Ovary (tissue), 3 donors: ENCODE results near the gene RNF34.

Experiments used
- CTCF ChIP-seq, 3 donors: fragments of 450-650 bp in 2 of 3; fragments of 200-600 bp in 1 of 3; IDR thresholded peaks; one replicate each; pipeline versions ENCODE4 v1.5.1 to v1.8.0; 2016 to 2022; ENCODE audit warnings: antibody characterized with exemption in 3 of 3, mild to moderate bottlenecking in 1 of 3
- POLR2A ChIP-seq: fragments of 450-650 bp; IDR thresholded peaks from one replicate; pipeline ENCODE4 v1.6.1; 2017; ENCODE audit warnings: antibody characterized with exemption, mild to moderate bottlenecking, moderate library complexity
- donor health status: DM: no; HTN: no; CAD: no.

DNA sequence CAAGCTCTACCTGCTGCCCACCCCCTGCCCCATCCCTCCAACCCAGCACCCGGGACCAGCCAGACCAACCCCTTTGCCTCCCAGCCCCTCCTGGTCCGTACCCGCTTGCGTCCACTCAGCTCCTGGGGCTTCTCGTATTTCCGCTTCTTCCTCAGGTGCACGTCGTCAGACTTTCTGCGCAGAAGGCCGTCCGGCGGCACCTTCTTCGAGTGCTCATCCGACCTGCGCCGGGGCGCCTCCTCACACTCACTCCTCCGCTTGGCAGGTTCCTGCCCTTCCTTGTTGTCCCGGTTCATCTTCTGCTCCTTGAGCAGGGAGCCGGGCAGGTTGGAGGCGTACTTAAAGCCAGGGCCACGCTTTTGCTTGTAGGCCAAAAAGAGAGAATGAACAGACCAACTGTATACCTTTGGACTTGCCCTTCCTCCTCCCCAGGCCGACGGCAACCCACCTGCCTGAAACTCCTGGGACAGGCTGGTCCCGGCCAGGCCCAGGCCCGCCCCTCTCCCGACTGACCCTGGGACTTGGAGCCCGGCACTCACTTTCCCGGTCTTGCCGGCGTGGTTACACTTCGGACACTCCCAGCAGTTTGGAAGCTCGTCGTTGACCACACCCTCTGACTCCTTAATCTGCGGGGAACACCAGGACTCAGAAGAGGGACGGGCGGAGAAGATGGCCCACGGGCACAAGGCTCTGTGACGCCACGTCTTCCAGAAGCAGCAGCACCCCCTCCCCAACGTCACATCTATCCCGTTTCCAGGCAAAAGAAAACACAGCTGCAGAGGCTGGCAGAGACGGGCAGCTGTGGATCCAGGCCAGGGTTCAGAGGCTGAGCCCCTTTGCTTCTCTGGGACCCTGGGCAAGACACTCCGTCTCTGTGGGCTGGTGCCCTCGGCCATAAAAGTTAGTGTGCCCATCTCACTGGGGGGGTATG lies 44.3 kb downstream of the RNF34 start:
- TF ChIP-seq CTCF (IDR thresholded peaks at IDR 0.05) (no peak), POLR2A (no peak)
